Liver (tissue), 3 donors: ENCODE measurements around the gene OR51A2.

Experiments used
- RXRA ChIP-seq, 2 donors: IDR thresholded peaks; 2 replicates each; pipeline ENCODE4 v1.6.1; 2017 to 2018; ENCODE audit warnings: antibody characterized with exemption in 2 of 2, mild to moderate bottlenecking in 1 of 2
- TF ChIP-seq, protein P1 (sequence below): IDR thresholded peaks from 2 replicates; pipeline ENCODE4 v1.6.1; 2016; ENCODE audit warnings: antibody characterized with exemption
- TF ChIP-seq, protein P2 (sequence below): IDR thresholded peaks from 2 replicates; pipeline ENCODE4 v1.6.1; 2016; ENCODE audit warnings: antibody characterized with exemption
- TF ChIP-seq, protein P3 (sequence below): fragments of 150-350 bp; IDR thresholded peaks from 2 replicates; pipeline ENCODE4 v1.5.1; 2017; ENCODE audit warnings: improper control_type of control experiment, low read depth, low read length; ENCODE audit not compliant: missing input control
- donor health status: healthy.
- donor health status: healthy.

DNA sequence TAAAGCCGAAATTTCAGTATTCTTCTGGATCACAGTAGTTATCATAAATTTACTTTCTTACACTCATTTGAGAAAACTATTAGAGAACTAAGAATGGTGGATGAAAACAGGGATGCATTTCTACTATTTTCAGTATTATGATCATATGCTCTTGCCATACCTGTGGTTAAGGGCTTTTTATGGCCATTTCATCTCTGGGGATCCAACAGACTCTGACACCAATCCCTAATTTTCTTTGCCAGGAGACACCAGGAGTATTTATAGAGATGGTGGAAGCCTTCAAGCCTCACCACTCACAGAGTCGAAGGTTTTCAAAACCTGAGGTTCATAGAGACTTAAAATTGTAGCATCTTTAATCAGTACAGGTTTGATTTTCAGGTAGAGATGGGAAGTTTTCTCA is 39.0 kb upstream of the OR51A2 start, which contains the start of gene OR51L1:
- TF ChIP-seq RXRA (IDR thresholded peaks at IDR 0.05) = no peak
- TF ChIP-seq, protein P1, sequence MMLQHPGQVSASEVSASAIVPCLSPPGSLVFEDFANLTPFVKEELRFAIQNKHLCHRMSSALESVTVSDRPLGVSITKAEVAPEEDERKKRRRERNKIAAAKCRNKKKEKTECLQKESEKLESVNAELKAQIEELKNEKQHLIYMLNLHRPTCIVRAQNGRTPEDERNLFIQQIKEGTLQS = no peak
- TF ChIP-seq, protein P2, sequence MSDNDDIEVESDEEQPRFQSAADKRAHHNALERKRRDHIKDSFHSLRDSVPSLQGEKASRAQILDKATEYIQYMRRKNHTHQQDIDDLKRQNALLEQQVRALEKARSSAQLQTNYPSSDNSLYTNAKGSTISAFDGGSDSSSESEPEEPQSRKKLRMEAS = no peak
- TF ChIP-seq, protein P3, sequence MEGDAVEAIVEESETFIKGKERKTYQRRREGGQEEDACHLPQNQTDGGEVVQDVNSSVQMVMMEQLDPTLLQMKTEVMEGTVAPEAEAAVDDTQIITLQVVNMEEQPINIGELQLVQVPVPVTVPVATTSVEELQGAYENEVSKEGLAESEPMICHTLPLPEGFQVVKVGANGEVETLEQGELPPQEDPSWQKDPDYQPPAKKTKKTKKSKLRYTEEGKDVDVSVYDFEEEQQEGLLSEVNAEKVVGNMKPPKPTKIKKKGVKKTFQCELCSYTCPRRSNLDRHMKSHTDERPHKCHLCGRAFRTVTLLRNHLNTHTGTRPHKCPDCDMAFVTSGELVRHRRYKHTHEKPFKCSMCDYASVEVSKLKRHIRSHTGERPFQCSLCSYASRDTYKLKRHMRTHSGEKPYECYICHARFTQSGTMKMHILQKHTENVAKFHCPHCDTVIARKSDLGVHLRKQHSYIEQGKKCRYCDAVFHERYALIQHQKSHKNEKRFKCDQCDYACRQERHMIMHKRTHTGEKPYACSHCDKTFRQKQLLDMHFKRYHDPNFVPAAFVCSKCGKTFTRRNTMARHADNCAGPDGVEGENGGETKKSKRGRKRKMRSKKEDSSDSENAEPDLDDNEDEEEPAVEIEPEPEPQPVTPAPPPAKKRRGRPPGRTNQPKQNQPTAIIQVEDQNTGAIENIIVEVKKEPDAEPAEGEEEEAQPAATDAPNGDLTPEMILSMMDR = no peak
